ENCODE measurements around the gene EFNA1.
"Not testable (repeated sequence)": the region's sequence is repeated elsewhere in the genome, so short reads cannot be mapped to it uniquely, and the experiment has no call there.

EFNA1 gene

DNA sequence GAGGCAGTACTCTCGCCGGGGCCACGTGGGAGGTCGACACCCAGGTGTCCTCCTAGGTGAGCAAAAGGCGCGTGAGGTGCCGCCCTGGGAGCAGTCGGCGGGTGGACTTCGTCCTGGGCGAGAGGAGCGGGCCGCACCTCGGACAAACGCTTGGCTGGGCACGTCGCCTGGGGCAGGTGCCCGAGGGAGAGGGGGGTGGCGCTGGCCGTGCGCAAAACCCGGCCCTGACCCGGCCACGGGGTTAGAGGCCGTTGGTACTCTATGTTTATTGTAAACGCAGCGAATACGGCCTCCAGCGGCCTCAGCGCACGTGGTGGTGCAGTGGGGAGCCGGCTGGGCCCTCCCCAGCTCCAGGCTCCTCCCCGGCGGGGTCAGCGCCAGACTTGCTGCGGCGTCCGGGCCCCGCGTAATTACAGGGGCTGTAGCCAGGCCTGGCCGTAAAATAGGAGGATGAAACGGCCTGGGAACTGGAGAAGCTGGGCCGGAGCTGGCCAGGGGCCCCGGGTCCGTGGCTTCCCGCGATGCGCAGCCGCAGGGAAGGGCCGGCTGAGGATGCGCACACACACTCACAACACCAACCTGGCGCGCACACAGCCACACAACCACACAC, 1.6 kb upstream of the EFNA1 start:
- no peak for DNase-seq

DNA sequence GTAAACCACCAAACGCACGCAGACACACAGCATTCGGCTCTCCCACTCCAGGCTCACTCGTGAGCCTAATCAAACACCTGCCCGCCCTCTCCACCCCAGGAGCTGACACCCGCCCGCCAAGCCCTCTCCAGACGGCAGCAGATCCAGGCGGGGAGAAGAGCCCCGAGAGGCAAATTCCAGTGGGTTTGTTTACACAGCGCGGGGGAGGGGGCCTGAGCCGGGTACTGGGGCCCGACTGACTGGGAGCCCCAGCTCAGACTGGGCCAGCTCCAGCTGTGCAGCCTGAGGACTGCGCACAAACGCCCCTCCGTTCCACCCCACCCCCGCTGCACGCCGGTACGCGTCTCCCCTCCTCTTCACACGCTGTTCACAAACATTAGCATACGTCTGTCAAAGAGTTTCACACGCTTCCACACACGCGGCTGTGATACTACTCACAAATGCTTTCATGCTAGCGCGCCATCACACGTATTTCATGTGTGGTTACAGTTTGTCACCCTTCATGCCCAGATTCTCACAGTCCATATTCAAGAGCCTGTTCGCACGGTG, 1.0 kb upstream of the EFNA1 start:
- peak; percentile 46 for DNase-seq

DNA sequence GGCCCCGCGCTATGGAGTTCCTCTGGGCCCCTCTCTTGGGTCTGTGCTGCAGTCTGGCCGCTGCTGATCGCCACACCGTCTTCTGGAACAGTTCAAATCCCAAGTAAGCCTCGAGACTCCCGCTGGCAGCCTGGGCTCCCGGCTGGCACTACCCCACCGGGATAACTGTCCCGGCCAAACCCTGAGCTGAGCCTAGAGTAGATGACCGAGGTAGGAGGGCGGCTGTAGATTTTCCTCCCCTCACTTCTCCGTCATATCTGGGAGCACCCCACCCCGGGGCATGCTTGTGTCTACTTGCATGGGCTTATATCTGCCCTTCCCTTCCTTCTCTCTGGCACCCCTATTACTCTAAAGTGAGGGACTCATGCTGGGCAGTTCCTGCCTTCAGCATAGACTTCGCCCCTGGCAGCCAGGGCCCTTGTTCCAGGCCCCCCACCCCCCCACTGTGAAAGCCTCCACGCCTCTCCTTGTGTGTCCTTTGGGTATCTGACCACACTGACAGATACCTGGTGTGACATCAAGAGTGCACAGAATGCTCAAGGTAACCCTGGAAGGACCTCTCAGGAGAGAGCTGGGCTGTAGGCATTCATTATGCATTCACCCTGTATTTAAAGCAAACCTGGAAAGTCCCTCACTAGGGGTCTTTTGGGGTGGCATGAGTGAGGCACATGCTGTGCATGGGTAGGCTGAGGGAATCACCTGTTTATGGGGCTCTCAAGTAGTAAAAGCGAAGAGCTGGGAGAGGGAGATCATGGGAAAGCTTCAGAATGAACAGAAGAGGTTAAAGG, 485 bp downstream of the EFNA1 start:
- DNase-seq, result no peak

DNA sequence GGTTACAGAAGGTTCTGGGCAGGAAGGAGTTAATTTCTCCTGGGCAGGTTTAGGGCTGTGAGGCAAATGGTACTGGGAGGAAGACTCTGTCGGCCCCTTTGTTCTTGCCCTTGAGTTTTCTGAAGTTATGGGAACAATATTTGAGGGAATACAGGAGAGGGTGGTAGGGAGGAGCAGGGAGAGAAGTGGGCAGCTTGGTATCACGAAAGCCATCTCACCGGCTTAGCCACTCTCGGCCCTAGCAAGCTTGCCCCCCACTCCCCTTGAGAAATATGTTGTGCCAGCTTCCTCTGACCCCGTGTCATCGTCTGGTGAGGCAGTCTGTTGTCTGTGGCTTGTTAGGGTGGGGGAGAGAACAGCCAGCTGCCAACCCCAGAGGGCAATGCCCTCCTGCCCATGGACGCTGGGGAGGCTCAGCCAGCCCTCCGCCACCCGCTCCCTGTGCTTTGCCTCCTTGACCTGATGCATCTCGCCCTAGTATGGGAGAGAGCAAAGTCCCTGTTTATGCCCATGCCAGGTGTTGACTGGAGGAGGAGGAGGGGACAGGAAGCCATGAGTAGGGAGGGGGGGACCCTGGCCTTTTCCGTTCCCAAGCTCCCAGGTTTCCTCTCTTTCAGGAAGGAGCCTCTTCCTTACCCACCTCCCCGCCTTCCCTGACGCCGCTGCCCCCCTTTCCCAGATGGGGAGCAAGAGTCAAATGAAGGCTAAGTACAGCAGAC, 1.2 kb downstream of the EFNA1 start:
- no peak for DNase-seq

DNA sequence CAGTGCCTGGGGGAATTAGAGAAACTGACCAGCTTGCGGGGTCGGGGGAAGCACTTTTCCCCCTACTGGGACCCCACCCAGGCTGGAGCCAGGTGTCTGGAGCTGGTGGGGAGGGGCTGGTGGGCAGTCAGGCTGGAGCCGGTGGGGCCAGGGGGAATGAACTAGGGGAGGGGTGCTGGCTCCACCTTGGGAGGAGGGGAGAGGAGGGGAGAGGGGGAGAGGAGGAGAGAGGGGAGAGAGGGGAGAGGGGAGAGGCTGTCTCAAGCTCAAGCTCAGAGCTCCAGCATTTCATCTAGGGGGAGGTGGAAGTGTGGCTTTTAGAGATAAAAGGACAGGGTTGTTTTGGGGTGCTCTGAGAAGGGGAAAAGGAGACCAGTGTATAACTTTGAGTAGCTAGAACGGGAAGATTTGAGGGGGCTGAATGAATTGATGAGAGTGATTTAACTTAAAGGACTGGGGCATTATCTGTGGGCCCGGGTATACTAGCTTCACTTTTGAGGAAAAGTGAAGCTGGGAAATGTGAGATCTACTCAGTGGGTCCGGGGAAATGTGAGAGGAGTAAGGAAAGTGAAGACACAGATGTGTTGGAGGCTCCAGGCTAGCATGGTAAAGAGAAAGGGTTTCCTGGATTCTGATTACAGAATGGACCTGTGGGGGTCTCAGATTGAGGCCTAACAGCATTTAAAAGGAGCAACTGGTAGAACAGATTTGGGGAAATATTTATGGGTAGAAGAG, 2.8 kb downstream of the EFNA1 start:
- DNase-seq, result no peak

DNA sequence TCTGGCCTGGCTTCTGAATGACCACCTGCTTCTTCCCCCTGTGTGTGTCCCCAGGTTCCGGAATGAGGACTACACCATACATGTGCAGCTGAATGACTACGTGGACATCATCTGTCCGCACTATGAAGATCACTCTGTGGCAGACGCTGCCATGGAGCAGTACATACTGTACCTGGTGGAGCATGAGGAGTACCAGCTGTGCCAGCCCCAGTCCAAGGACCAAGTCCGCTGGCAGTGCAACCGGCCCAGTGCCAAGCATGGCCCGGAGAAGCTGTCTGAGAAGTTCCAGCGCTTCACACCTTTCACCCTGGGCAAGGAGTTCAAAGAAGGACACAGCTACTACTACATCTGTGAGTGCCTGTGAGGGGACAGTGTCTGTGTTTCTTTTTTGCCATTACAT, 3.6 kb downstream of the EFNA1 start:
- DNase-seq, result no peak

DNA sequence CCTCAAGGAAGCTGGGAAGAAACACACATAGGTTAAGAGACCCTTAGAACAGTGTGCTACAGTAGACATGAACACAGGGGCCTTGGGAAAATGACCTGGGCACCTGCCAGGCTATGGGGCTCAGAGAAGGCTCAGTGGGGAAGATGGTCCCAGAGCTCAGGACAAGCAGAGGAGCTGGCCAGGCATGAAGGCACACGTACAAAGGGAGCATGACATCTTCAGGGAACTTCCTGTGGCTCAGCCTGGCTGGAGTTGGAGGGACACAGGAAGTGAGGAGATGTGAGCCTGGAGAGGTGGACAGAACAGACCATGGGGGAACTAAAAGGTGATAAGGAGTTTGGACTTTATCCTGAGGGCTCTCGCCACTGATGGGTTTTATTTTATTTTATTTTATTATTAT, 4.2 kb downstream of the EFNA1 start:
- no peak for DNase-seq

DNA sequence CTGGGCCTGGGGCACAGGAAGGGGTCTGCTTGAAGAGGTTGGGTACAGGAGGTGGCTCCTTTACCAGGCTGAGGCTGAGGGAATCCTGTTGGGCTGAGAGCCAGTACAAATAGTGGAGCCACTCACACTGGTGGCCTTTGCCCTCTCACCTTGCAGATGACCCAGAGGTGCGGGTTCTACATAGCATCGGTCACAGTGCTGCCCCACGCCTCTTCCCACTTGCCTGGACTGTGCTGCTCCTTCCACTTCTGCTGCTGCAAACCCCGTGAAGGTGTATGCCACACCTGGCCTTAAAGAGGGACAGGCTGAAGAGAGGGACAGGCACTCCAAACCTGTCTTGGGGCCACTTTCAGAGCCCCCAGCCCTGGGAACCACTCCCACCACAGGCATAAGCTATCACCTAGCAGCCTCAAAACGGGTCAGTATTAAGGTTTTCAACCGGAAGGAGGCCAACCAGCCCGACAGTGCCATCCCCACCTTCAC, 6.2 kb downstream of the EFNA1 start:
- DNase-seq, result no peak

DNA sequence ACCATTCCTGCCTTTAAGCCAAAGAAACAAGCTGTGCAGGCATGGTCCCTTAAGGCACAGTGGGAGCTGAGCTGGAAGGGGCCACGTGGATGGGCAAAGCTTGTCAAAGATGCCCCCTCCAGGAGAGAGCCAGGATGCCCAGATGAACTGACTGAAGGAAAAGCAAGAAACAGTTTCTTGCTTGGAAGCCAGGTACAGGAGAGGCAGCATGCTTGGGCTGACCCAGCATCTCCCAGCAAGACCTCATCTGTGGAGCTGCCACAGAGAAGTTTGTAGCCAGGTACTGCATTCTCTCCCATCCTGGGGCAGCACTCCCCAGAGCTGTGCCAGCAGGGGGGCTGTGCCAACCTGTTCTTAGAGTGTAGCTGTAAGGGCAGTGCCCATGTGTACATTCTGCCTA, 6.6 kb downstream of the EFNA1 start:
- no peak for DNase-seq

DNA sequence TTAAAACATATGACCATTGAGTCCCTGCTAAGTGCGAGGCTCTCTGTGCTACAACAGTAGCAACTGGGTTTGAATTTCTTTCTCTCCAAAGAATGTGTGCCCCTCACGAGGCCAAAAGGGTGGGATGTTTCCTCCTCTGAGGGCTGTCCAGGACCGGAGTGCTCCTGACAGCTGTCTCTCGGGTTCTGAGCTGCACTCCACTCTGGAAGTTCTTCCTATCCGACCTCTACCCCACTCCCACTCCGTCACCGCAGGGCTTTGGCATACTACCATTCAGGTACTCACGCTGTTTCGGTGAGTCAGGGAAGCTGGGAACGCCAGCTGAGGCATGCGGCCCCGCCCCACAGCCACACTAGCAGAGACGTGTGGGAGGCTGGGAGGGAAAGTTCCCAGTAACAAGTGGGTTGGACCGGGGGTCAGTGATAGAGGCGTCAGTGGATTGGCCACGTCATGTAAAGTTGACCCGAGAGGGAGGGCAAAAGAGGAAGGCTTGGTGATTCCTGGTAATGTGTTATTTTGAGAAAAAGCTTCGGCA, 7.3 kb downstream of the EFNA1 start:
- DNase-seq, result peak; percentile 92

DNA sequence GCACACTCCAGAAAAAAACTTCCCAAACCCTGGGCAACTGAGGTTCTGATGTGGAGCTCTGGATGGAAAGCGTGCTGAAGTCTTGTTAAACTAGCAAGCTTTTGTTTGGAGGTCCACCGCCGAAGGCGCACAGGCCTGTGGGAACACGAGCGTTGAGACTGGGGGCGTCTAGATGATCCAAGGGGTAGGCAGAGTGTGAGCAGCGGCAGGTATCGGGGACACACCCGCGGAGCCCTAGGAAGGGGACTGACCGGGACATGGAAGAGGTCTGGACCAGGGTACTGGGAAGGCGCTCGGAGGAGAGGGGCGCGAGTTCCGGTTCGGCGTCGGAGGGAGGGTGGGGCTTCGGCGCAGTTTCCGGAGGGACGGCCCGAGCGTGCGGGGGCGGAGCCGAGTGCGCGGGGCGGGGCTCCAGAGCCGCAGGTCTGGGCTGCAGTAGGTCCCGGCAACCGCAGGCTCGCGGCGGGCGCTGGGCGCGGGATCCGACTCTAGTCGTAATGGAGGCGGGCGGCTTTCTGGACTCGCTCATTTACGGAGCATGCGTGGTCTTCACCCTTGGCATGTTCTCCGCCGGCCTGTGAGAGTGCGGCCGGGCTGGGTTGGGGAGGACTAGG, 7.8 kb downstream of the EFNA1 start, which contains the start of gene SLC50A1:
Gene SLC50A1, plus strand, starts transcription at position 438 of the 614 bp plus-strand sequence. Its CDS starts 60 bp downstream, at position 498.
- DNase-seq, result peak; percentile 97

DNA sequence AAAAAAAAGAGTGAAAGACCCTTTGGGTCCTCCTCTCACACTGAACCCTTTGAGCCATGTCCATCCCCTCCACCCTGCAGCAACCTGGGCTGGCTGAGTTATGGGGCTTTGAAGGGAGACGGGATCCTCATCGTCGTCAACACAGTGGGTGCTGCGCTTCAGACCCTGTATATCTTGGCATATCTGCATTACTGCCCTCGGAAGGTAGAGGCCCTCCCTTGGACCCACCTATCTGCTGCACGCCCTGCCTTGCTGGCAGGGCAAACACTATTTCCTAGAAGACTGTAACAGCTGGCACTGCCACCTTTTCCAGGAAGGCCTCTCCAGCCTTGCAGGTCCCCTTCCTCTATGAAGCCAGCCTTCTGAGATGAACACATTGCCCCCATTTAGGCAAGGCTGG, 9.1 kb downstream of the EFNA1 start:
- DNase-seq, result no peak

DNA sequence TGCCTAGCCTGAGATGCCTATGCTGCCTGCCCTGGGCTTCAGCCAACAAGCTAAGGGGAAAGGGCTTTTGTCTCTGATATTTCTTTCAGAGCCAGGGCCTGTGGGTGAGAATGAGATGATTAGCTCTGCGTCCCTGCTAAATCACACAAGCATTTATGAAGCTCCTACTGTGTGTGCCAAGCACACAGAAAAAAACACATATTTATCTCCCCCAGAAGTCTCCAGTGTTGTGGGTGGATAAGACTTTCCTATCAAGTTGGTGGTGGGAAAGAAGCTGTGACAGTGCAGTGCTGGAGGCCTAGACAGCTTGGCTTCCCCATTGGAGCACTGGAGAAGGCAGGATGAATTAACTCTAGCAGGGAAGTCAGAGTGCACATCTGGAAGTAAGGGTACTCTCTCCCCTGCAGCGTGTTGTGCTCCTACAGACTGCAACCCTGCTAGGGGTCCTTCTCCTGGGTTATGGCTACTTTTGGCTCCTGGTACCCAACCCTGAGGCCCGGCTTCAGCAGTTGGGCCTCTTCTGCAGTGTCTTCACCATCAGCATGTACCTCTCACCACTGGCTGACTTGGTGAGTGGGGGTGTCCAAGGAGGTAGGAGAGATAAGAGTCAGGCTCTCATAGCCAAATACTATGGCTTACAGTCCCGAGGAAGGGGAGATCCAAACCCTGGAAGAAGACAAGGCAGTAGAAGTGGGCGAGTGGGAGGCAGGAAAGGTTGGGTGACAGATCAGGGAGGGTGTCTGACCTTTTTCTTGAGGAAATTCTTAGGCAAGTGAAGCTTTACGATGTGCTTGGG, 9.7 kb downstream of the EFNA1 start:
- DNase-seq, result no peak

DNA sequence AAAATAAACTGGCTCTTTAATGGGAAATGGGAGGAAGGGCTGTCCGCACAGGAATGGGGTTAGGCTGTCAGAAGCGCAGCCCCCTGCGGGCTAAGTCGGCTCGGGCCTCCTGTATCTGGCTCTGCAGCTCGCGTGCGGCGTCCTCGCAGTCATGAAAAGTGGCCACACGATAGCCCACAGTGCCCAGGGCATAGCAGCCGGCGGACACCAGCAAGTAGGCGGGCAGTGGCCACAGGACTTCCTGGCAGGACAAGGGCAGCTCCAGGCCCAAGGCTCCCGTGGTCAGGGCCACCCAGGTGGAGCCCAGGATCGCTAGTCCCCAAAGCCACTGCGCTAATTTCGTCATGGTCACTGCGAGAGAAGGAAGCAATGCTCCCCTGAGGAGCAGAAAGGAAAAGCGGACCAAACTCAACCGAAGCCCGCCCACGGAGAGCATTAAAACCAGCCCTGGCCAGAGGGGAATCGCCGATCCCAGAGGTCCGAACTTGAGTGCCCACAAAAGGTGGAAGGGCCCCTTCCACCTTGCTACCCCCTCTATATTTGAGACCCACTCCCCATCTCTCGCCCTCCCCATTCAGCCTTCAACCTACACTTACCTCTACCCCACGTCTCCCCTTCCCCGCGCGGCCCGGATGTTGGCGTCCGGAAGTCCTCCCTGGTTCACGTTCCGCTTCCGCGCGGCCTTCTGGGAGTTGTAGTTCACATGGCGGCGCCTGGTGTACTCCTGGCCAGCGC, 12.4 kb downstream of the EFNA1 start, which contains the start of gene DPM3:
Gene DPM3, minus strand, starts transcription at position 637 of the 735 bp plus-strand sequence. Its CDS starts 291 bp downstream, at position 346.
- peak; percentile 96 for DNase-seq

DNA sequence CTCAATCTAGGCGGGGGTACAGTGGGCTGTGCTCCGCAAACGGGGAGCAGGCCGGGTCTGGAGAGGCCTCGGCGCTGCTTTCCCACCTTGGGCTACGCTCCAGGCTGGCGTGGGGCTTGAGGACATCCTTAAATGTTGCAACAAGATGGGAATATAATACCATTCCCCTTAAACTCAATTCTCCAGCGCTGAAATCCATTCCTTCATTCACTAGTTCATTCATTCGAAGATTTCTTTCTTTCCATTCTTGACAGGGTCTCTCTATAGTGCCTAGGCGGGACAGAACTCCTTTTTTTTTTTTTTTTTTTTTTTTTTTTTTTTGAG, 12.9 kb downstream of the EFNA1 start:
- DNase-seq, result no peak

DNA sequence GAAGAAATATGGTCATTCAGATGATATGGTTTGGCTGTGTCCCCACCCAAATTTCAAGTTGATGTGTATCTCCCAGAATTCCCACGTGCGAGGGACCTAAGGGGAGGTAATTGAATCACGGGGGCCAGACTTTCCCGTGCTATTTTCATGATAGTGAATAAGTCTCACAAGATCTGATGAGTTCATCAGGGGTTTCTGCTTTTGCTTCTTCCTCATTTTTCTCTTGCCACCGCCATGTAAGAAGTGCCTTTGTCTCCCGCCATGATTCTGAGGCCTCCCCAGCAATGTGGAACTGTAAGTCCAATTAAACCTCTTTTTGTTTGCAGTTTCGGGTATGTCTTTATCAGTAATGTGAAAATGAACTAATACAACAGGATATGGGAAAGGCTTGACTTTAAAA, 14.1 kb downstream of the EFNA1 start:
- no peak for DNase-seq

DNA sequence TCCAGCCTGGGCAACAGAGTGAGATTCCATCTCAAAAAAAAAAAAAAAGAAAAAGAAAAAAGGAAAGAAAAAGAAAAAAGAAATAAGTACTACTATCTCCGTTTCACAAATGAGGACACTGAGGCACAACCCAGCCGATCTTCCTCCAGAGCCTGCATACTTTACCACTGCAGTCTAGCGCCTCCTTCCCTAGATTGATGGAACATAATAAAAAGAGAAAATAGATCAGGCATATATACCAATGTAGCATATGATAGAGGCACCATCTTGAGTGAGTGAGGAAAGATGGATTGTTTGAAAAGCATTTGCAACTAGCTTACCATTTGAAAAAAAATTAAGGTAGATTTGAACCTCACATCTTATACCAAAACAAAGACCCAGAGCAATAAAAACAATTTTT, 17.8 kb downstream of the EFNA1 start:
- DNase-seq, result no peak

DNA sequence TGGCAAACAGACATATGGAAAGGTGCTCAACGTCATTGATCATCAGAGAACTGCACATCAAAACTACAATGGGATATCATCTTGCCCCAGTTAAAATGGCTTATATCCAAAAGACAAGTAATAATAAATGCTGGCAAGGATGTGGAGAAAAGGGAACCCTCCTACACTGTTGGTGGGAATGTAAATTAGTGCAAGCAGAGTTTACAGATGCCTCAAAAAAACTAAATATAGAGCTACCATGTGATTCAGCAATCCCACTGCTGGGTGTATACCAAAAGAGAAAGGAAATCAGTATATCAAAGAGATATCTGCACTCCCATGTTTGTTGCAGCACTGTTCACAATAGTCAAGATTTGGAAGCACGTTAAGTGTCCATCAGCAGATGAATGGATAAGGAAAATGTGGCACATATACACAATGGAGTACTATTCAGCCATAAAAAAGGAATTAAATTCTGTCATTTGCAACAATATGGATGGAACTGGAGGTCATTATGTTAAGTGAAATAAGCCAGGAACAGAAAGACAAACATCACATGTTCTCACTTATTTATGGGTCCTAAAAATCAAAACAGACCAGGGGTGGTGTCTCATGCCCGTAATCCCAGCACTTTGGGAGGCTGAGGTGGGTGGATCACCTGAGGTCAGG, 28.4 kb downstream of the EFNA1 start:
- not testable (repeated sequence) for DNase-seq

DNA sequence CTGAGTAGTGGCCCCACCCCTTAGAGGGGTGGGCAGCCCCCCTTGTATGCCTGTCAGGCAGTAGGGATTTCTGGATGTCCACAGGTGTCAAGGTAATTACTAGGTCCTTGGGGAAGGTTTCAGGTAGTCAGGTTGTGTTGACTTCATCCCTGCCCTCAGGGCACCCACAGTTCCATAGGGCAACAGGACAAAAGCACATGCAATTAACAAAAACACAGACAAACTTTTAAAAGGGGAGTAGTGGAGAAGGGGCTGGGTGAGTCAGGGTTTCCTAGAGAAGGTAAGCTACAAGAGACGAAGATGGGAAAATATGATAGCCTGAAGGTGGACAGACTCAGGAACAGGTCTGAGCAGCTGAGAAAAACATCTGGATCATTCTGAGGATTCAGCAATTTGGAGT, 31.3 kb downstream of the EFNA1 start:
- no peak for DNase-seq

DNA sequence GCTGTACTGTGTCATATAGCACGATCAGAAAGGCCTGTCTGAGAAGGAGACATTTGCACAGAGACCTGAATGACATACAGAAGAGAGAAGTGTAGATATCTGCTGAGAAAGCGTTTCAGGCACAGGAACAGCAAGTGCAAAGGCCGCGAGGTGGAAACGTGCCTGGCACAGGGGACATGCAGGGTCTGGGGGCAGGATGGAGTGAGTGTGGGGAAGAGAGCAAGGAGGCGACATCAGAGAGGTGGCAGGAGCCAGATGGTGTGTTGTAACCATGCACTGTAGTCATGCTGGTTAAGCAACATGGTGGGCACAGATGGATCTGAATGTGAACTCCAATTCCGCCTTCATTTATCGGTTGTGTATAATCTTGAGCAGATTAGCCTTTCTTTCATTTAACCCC, 32.5 kb downstream of the EFNA1 start:
- no peak for DNase-seq
